Retinal pigment epithelial cell (primary cell): ENCODE data around the gene CDC20.
"Not testable (repeated sequence)": the region's sequence is repeated elsewhere in the genome, so short reads cannot be mapped to it uniquely, and the experiment has no call there.

Source experiments
- DNase-seq: peaks from one replicate; pipeline ENCODE4 v3.0.0-alpha.2; 2010; ENCODE audit warnings: low read depth
- H3K4me3 ChIP-seq: 2 replicates; pipeline ENCODE4 v1.5.1; 2011; ENCODE audit warnings: mild to moderate bottlenecking, low read length, control low read depth, moderate library complexity
- CTCF ChIP-seq: conservative IDR thresholded peaks from 2 replicates; pipeline ENCODE4 v1.5.1; 2011; ENCODE audit warnings: low read depth, low read length, control low read depth, inconsistent platforms

The CDC20 gene

GRCh38 chr1:43392702-43393101, 33.9 kb downstream of the CDC20 start:
- no peak overlapping the region for H3K4me3 ChIP-seq
- no peak for DNase-seq
- TF ChIP-seq CTCF, result no peak

- TF ChIP-seq CTCF, result no peak
- no peak overlapping the region for H3K4me3 ChIP-seq
- no peak for DNase-seq
Measured at GRCh38 chr1:43395523-43395922, 36.7 kb downstream of the CDC20 start.

- no peak for DNase-seq
- no peak overlapping the region for H3K4me3 ChIP-seq
- no peak for TF ChIP-seq CTCF
Measured at GRCh38 chr1:43396059-43396458, 37.3 kb downstream of the CDC20 start.

GRCh38 chr1:43398227-43398626, 39.4 kb downstream of the CDC20 start:
- no peak for DNase-seq
- TF ChIP-seq CTCF, result no peak
- H3K4me3 ChIP-seq, result no peak overlapping the region

- not testable (repeated sequence) for DNase-seq, H3K4me3 ChIP-seq
Measured at GRCh38 chr1:43400441-43400840, 41.7 kb downstream of the CDC20 start.

GRCh38 chr1:43402089-43402865, 43.5 kb downstream of the CDC20 start:
- TF ChIP-seq CTCF, result no peak
- H3K4me3 ChIP-seq, result no peak overlapping the region

GRCh38 chr1:43404353-43404752, 45.6 kb downstream of the CDC20 start:
- no peak overlapping the region for H3K4me3 ChIP-seq
- no peak for TF ChIP-seq CTCF
- no peak for DNase-seq

More at GRCh38 chr1:43402089-43402865, 43.5 kb downstream of the CDC20 start:
- no peak for DNase-seq
